HCT116 (cell line): ENCODE results near the gene ITGAL. TPM values are rescaled to one million over a fixed set of nuclear protein-coding genes. Genes with fewer than 3 reads are reported as not detected.

ENCODE experiments used
- ATAC-seq: fragments of 200-7000 bp; cut with Tn5 transposase; 2 replicates; pipeline ENCODE4 v1.9.1; 2020; ENCODE audit warnings: mild to moderate bottlenecking, moderate library complexity
- BruUV-seq: library from RNA; stranded (reverse); fragments of 400-500 nt; replicated peaks from 2 replicates; lab custom pipeline; 2021; lab: Mats Ljungman, UMichigan
- CTCF ChIA-PET: fragments of 300-600 bp; sonication (Branson Sonifier 250); formaldehyde crosslinking; loops from one replicate; lab custom pipeline; 2021; ENCODE audit warnings: antibody characterized with exemption; lab: Charles Lee
- POLR2A ChIA-PET: fragments of 300-600, 350-600 bp; sonication (Branson Sonifier 250); formaldehyde crosslinking; loops from one replicate; lab custom pipeline; 2021; ENCODE audit warnings: antibody characterized with exemption; lab: Charles Lee
- RAD21 ChIA-PET, 2 experiments: fragments of 300-600 bp; sonication (Branson Sonifier 250); formaldehyde crosslinking; loops; one replicate each; lab custom pipeline; 2023; ENCODE audit warnings: low total read pairs in 2 of 2; ENCODE audit not compliant: uncharacterized antibody in 2 of 2, unreplicated experiment in 2 of 2, low non-redundant PET in 1 of 2; lab: Charles Lee
- DNase-seq: peaks from one replicate; pipeline ENCODE4 v3.0.0-alpha.2; 2010; ENCODE audit warnings: low read depth, low spot score
- H2AFZ ChIP-seq: fragments of 200-600 bp; shearing (Covaris generic), sonication (generic); 2 replicates; pipeline ENCODE4 v1.6.1; 2017; ENCODE audit warnings: low read depth, mixed run types, mixed read lengths, antibody characterized with exemption, low read length; ENCODE audit not compliant: poor library complexity, severe bottlenecking
- H3K27ac ChIP-seq: 2 replicates; pipeline ENCODE4 v1.5.1; 2012; ENCODE audit warnings: low read depth, low read length
- H3K27me3 ChIP-seq: fragments of 200-600 bp; sonication (generic); 2 replicates; pipeline ENCODE4 v1.6.1; 2016; ENCODE audit warnings: mixed run types, low read length, mixed read lengths; ENCODE audit not compliant: insufficient read depth
- H3K36me3 ChIP-seq, 2 experiments: fragments of 200-500 bp in 1 of 2; fragments of 200-600 bp in 1 of 2; sonication (Bioruptor generic) in 1 of 2; sonication (generic) in 1 of 2; 2 replicates each; pipeline versions ENCODE4 v1.5.1 to v1.6.1; 2014 to 2016; ENCODE audit warnings: low read length in 2 of 2, inconsistent platforms in 1 of 2, mixed read lengths in 1 of 2, mixed run types in 1 of 2; ENCODE audit not compliant: insufficient read depth in 2 of 2, control insufficient read depth in 1 of 2
- H3K4me1 ChIP-seq, 2 experiments: fragments of 200-600 bp in 1 of 2; sonication (generic) in 1 of 2; 2 replicates each; pipeline versions ENCODE4 v1.5.1 to v1.6.1; 2012 to 2017; ENCODE audit warnings: low read length in 2 of 2, inconsistent platforms in 1 of 2, mild to moderate bottlenecking in 1 of 2, mixed read lengths in 1 of 2, mixed run types in 1 of 2, moderate library complexity in 1 of 2; ENCODE audit not compliant: insufficient read depth in 2 of 2, control insufficient read depth in 1 of 2
- H3K4me2 ChIP-seq: fragments of 200-600 bp; sonication (generic); 2 replicates; pipeline ENCODE4 v1.6.1; 2017; ENCODE audit warnings: mixed run types, low read length, mixed read lengths
- H3K4me3 ChIP-seq, 2 experiments: fragments of 200-600 bp in 1 of 2; sonication (generic) in 1 of 2; replicated peaks in 1 of 2; 2 replicates each; pipeline ENCODE4 v1.5.1; 2011 to 2016; ENCODE audit warnings: low read length in 2 of 2, control low read depth in 1 of 2, low read depth in 1 of 2, mild to moderate bottlenecking in 1 of 2, mixed read lengths in 1 of 2, mixed run types in 1 of 2
- H3K79me2 ChIP-seq: fragments of 200-600 bp; sonication (generic); 2 replicates; pipeline ENCODE4 v1.6.1; 2017; ENCODE audit warnings: mild to moderate bottlenecking, mixed run types, low read length, moderate library complexity, mixed read lengths; ENCODE audit not compliant: insufficient read depth
- H3K9ac ChIP-seq: fragments of 200-600 bp; sonication (generic); 2 replicates; pipeline ENCODE4 v1.6.1; 2016; ENCODE audit warnings: low read length, mixed read lengths
- H3K9me2 ChIP-seq: fragments of 200-600 bp; sonication (generic), shearing (Covaris generic); 2 replicates; pipeline ENCODE4 v1.6.1; 2017; ENCODE audit warnings: mixed run types, mild to moderate bottlenecking, moderate library complexity; ENCODE audit not compliant: insufficient read depth
- H3K9me3 ChIP-seq, 2 experiments: fragments of 200-500 bp in 1 of 2; fragments of 200-600 bp in 1 of 2; sonication (Bioruptor generic) in 1 of 2; sonication (generic) in 1 of 2; 2 replicates each; pipeline ENCODE4 v1.6.1; 2014 to 2017; ENCODE audit warnings: low read length in 2 of 2, mixed read lengths in 2 of 2, inconsistent platforms in 1 of 2, low read depth in 1 of 2, mild to moderate bottlenecking in 1 of 2, mixed run types in 1 of 2, moderate library complexity in 1 of 2; ENCODE audit not compliant: control insufficient read depth in 1 of 2, insufficient read depth in 1 of 2
- H4K20me1 ChIP-seq: fragments of 200-600 bp; sonication (generic), shearing (Covaris generic); 2 replicates; pipeline ENCODE4 v1.6.1; 2017; ENCODE audit warnings: mixed run types, mild to moderate bottlenecking, moderate library complexity; ENCODE audit not compliant: insufficient read depth
- CEBPB ChIP-seq: IDR thresholded peaks from 2 replicates; pipeline ENCODE4 v1.6.1; 2012; ENCODE audit warnings: low read depth
- EGR1 ChIP-seq: IDR thresholded peaks from 2 replicates; pipeline ENCODE4 v1.6.1; 2012; ENCODE audit warnings: low read depth
- ELF1 ChIP-seq: IDR thresholded peaks from 2 replicates; pipeline ENCODE4 v1.6.1; 2012; ENCODE audit warnings: low read depth, borderline replicate concordance
- FOSL1 ChIP-seq: IDR thresholded peaks from 2 replicates; pipeline ENCODE4 v1.6.1; 2012; ENCODE audit warnings: low read depth
- RAD21 ChIP-seq: IDR thresholded peaks from 2 replicates; pipeline ENCODE4 v1.6.1; 2012; ENCODE audit warnings: low read depth, mild to moderate bottlenecking
- REST ChIP-seq: IDR thresholded peaks from 2 replicates; pipeline ENCODE4 v1.6.1; 2012; ENCODE audit warnings: low read depth
- SIN3A ChIP-seq: IDR thresholded peaks from 2 replicates; pipeline ENCODE4 v1.6.1; 2012; ENCODE audit warnings: low read depth
- SP1 ChIP-seq: IDR thresholded peaks from 2 replicates; pipeline ENCODE4 v1.6.1; 2012; ENCODE audit warnings: low read depth
- TCF7L2 ChIP-seq: IDR thresholded peaks from 2 replicates; pipeline ENCODE4 v1.7.0; 2011; ENCODE audit warnings: borderline replicate concordance, inconsistent platforms; ENCODE audit not compliant: insufficient read depth, insufficient read length; ENCODE audit errors: extremely low read depth
- YY1 ChIP-seq: IDR thresholded peaks from 2 replicates; pipeline ENCODE4 v1.6.1; 2011; ENCODE audit warnings: low read length, low read depth, moderate library complexity, mild to moderate bottlenecking; ENCODE audit not compliant: insufficient replicate concordance; ENCODE audit errors: extremely low read depth
- intact Hi-C: fragments of 100-400 bp; cut with micrococcal nuclease; formaldehyde crosslinking; loops from 2 replicates; pipeline ENCODE4 v1.10.0; 2022
- total RNA-seq: library from RNA; stranded (reverse); gene quantifications from one replicate; pipeline ENCODE4 v1.2.1, GENCODE V29; 2021; ENCODE audit not compliant: unreplicated experiment
- TF ChIP-seq, protein P1 (sequence below): IDR thresholded peaks from 2 replicates; pipeline ENCODE4 v1.6.1; 2012
- TF ChIP-seq, protein P2 (sequence below): IDR thresholded peaks from 2 replicates; pipeline ENCODE4 v1.6.1; 2012

ITGAL gene
- total RNA-seq, 1 experiment from 2014 or later = 1.4 TPM

DNA sequence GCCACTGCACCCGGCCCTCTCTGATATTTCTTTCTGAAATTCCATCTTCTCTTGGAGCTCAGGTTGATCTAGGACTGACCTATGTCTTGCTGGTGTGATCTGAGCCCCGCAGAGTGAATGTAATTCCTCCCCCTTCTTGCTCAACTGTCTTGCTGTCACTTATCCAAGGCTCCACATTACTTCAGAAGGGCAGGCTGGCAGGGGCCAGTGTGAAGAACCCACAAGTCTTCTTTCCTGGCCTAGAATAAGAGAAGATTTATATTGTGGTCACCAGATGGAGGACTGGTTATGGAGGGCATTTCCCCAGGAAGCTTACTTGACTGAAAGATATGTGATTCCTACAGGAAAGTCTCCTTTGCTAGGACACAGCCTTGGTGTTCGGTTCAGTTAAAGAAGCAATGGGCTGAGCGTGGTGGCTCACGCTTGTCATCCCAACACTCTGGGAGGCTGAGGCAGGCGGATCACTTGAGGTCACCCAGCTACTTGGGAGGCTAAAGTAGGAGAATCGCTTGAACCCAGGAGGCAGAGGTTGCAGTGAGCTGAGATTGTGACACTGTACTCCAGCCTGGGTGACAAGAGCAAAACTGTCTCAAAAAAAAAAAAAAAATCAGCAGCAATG is 13.4 kb downstream of the ITGAL start:
- H3K36me3 ChIP-seq = no peaks in the 10 kb centered on the region
- H3K27ac ChIP-seq = no peak overlapping the region
- BruUV-seq = no TSS peak
- no peaks in the 10 kb centered on the region for H3K9me2 ChIP-seq
- no peak overlapping the region for H2AFZ ChIP-seq
- H3K4me3 ChIP-seq = no peak overlapping the region
- DNase-seq (no peak), ATAC-seq (no peak)
- no peak overlapping the region for H3K4me2 ChIP-seq
- no peaks in the 10 kb centered on the region for H3K27me3 ChIP-seq
- peaks cover 0 to 6% of the 10 kb centered on the region in 2 experiments; a peak in 2 of 4 replicates for H3K4me1 ChIP-seq
- H3K9ac ChIP-seq = no peak overlapping the region
- no peaks in the 10 kb centered on the region for H3K79me2 ChIP-seq
- ChIA-PET POLR2A (no interaction called here), CTCF (interaction anchor here (1.7 kb wide), 1 partner anchor 56 kb away, joined by 4 read pairs; the partner anchor contains the start of gene DCTPP1), RAD21 (no interaction called here)
- no peak for TF ChIP-seq ELF1
- no peak for TF ChIP-seq EGR1
- no peaks in the 10 kb centered on the region for H4K20me1 ChIP-seq
- H3K9me3 ChIP-seq = no peaks in the 10 kb centered on the region
- intact Hi-C loops = no loop called here

GRCh38 chr16:30488764-30489605 is 16.4 kb downstream of the ITGAL start:
- ChIA-PET CTCF (no interaction called here), POLR2A (no interaction called here), RAD21 (interaction anchor here in 1 of 2 experiments (0.7 kb wide), 1 partner anchor 489 kb away, joined by 3 read pairs; no protein-coding TSS in a partner anchor)
- no peak overlapping the region for H3K4me2 ChIP-seq
- no peak overlapping the region for H3K27ac ChIP-seq
- H3K79me2 ChIP-seq = no peaks in the 10 kb centered on the region
- H3K4me3 ChIP-seq = no peak overlapping the region
- H3K9me3 ChIP-seq = no peaks in the 10 kb centered on the region
- no peaks in the 10 kb centered on the region for H3K36me3 ChIP-seq
- no peak overlapping the region for H3K9ac ChIP-seq
- DNase-seq (no peak), ATAC-seq (no peak)
- intact Hi-C loops = no loop called here
- no peaks in the 10 kb centered on the region for H3K27me3 ChIP-seq
- no peaks in the 10 kb centered on the region for H3K9me2 ChIP-seq
- no TSS peak for BruUV-seq
- no peak overlapping the region for H2AFZ ChIP-seq
- H4K20me1 ChIP-seq = no peaks in the 10 kb centered on the region
- H3K4me1 ChIP-seq = peaks cover 7% of the 10 kb centered on the region in 2 experiments
- TF ChIP-seq RAD21 (no peak), FOSL1 (no peak), SIN3A (no peak), CEBPB (no peak), YY1 (no peak), SP1 (no peak), TCF7L2 (no peak), REST (no peak)
- TF ChIP-seq, protein P1, sequence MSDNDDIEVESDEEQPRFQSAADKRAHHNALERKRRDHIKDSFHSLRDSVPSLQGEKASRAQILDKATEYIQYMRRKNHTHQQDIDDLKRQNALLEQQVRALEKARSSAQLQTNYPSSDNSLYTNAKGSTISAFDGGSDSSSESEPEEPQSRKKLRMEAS = no peak
- TF ChIP-seq, protein P2, sequence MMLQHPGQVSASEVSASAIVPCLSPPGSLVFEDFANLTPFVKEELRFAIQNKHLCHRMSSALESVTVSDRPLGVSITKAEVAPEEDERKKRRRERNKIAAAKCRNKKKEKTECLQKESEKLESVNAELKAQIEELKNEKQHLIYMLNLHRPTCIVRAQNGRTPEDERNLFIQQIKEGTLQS = no peak
